ENCODE results near the gene CLEC16A.

The CLEC16A gene

DNA sequence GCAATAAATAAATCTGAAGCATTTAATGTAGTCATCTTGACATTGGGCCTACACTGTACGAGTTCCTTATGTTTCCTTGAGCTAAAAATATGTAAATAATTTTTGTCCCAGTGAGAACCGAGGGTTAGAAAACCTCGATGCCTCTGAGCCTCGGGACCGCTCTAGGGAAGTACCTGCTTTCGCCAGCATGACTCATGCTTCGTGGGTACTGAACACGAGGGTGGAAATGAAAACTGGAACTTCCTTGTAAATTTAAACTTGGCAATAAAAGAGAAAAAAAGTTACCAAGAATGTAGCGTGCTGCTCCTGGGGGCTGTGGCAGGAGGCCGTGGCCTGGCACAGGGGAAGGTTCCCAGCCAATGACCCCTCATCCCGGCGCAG is 237.5 kb downstream of the CLEC16A start:
- DNase-seq (ENCODE audit: insufficient read length, low spot score) = no peak
- no peak for FAIRE-seq

DNA sequence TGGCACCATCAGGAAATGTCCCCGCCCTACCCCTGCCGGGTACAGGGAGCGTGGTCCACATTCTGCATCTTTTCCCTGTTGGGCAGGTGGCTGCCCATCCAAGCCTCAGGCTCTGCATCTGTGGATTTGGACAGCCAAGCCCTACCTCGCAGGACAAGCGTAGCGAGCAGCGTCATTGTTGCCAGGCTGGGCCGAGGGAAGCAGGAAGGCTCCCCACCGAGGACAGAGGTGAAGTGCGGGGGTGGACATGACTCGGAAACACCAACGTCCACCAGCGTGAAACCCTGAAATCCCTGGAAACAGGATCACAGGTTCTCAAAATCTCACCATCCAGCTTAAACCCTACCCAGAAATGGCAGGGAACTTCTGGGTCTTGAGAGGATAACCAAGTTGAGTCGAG is 238.0 kb downstream of the CLEC16A start:
- no peak for DNase-seq (ENCODE audit: insufficient read length, low spot score)
- FAIRE-seq = no peak

DNA sequence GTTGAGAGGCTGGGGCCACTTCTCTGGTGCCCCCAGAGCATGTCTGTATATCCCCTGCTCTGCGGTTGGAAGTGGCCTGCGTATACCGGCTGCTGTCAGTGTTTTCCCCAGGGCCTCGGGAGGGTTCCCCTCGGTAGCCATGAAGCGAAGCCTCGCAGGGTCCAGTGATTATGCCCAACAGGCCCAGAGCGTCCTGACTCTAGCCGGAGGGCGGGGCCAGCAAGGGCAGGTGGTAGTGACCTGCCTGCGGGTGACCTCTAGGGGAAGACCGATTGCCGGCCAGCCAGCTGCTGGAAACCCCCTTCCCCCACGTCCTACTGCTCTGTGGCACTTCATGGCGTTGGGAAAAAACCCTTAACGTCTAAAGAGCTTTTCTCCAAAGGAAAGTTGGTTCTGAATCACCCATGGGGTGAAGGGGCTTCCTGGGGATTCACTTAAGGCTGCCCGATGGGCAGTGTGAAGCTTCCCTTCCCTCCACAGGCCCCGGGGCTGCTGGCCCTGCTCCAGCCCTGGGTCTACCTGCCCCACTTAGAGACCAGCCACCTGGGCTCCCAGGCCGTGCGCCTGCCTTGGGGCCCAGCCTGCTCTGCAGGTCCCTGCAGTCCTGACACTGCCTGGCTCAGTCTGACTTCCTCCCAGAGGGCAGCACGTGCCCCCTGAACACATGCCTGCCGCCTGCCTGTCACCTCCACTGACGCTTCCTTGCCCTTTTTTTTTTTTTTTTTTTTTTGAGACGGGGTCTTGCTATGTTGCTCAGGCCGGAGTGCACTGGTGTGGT is 238.9 kb downstream of the CLEC16A start:
- DNase-seq (ENCODE audit: insufficient read length, low spot score) (no peak), FAIRE-seq (no peak)

DNA sequence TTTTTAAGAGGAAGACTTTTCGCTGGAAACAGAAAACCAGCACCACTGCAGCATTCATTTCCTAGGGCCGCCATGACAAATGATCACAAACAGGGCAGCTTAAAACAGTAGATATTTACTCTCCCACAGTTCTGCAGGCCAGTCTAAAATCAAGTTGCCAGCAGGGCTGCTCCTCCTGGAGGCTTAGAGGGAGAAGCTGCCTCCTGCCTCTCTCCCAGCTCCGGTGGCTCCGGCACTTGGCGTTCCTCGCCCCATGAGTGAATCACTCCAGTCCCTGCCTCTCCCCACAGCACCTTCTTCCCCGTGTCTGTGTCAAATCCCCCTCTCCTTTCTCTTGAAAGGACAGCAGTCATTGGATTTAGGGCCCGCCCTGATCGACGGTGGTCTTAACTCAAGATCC is 239.6 kb downstream of the CLEC16A start:
- FAIRE-seq = no peak
- DNase-seq (ENCODE audit: insufficient read length, low spot score) = no peak

DNA sequence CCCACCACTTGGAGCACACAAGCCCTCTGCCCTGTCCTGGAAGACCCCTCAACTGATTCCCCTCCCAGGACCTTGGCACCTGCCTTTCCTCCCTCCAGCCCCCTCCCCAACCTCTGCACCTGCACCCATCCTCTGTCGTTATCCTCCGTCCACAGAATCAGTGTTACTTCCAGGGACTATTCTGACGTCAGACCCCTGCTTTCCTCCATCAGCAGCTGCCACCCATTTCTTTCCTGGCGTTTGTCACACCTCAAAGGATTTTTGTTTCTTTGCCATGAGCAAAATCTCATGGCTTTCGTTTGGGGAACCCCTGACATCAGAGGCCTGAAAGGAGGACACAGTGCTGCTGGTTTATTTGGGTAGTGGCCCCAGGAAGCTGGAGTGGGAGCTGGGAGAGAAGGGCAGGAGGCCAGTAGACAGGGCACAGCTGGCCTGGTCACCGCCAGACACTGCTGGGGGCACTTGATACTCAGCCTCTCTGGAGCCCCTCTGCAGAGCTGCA is 243.2 kb downstream of the CLEC16A start:
- no peak for FAIRE-seq

DNA sequence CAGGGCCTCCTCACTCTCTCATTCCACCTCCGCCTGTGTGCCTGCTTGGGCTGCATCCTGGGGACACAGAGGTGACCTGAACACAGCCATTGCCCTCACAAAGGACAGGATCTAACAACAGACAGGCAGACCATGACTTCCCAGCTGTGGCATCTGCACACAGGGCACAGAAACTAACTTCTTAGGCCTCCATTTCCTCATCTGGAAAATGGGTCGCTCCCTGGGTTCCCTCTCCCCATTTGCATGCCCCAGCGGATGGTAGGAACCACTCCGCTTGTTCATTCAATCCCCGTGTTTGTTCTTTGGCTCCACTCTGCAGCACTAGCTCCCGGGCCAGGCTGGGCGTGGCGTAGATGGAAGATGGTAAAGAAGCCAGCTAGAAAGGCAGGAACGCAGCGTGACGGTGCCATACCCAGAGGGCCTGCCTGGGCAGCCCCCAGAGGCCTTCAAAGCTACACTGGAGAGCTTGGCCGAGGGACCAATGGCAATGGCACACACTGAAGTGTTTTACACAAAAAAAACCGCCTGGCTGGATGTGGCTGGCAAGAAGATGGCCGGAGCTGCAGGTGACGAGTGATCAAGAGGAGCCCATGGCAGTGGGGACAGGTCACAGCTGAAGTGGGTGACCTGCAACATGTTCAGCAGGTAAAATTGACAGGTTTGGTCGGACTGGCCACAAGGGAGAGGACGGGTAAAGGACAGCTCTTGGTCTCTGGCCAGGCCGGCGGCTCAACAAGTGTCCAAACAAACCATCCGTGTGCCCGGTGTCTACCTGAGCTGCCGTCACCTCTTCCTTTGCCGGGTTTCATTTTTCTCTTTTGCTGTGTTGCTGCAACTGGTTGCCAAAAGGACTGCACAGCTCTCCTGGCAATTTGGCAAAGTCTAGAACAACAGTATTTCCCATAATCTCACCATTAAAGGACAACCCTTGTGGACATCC is 244.7 kb downstream of the CLEC16A start:
- FAIRE-seq (no peak), DNase-seq (ENCODE audit: insufficient read length, low spot score) (no peak)

More for the DNA sequence above, 243.2 kb downstream of the CLEC16A start:
- DNase-seq (ENCODE audit: insufficient read length, low spot score) = no peak

DNA sequence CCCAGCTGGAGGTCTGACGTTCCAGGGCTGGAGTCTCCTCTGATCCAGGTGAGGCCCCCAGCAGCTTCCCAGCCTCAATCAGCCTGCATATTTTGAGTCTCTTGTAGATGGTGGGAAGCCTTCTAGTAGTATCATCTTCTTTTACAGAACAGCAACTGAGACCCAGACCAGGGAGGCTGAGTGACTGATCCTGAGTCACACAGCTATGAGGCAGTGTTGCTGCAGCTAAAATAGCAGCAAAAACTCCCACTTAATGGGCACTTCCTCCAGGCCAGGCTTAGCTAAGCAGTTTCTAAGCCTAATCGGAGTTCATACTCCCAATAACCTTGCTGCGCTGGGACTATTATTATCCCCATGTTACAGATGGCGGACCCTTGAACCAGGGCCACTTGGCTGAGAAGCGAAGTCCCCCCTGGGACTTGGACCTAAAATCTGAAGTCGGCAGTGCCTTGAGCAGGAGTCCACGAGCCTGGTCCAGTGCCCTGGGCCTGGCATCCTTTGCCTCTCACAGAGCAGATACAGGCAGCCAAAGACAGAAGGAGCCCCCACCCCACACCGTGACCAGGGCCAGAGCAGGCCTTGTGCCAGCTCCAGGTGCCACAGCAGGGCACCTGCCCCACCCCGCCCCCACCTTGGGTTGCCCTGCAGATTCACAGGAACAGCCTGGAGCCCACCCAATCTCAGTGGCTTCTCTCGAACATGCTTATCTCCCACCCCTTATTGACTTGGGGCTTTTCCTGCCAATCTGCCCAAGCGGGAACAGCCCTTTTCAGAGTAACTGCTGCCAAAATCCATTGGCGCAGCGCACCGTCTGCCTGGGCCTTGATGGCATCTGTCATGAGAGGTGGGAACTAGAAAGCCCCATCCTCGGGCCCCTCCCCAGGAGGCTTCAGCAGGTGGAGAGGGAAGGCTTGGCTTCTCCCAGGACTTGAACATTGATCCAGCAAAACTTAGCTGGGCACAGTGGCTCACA is 246.5 kb downstream of the CLEC16A start:
- DNase-seq (ENCODE audit: insufficient read length, low spot score) (no peak), FAIRE-seq (no peak)

DNA sequence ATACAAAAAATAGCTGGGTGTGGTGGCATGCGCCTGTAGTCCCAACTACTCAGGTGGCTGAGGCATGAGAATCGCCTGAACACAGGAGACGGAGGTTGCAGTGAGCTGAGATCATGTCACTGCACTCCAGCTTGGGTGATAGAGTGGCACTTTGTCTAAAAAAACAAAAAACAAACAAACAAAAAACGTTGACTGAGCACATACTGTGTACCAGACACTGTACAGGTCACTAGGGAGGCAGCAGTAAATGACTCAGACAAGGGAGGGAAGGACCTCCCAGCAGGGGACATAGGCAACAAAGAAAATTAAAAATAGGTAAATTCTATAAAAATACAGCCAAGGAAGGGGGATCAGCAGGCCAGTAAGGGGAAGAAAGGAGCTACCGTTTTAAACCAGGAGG is 247.3 kb downstream of the CLEC16A start:
- FAIRE-seq = no peak
- DNase-seq (ENCODE audit: insufficient read length, low spot score) = no peak

DNA sequence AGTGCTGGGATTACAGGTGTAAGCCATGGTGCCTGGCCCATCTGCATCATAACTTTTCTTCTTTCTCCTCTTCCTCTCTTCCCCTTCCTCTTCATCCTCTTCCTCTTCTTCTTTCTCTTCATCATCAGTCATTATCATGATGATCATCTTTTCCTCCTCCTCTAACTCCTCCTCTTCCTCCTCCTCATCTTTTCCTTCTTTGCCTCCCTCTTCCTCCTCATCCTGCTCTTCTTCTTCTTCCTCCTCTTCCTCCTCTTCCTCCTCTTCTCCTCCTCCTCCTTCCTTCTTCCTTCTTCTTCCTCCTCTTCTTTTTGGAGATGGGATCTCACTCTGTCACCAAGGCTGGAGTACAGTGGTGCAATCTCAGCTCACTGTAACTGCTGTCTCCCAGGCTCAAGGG is 249.1 kb downstream of the CLEC16A start:
- FAIRE-seq (no peak), DNase-seq (ENCODE audit: insufficient read length, low spot score) (no peak)

DNA sequence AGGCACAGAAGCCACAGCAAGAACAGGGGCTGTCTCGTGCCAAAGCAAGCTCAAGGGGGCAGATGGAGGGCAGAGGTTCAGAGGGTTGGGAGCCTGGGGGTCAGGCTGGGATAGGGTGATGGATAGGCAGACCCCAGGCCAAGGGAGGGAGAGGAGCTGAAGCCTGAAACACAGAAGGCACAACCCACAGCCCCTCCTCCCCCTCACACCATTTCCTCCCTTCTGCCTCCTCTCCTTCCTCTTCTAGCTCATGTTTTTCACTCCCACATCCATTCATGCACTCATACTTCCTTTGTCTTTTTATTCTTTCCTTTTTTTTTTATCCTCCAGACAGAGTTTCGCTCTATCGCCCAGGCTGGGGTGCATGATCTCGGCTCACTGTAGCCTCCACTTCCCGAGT is 250.5 kb downstream of the CLEC16A start:
- DNase-seq (ENCODE audit: insufficient read length, low spot score) = no peak
- FAIRE-seq = no peak

DNA sequence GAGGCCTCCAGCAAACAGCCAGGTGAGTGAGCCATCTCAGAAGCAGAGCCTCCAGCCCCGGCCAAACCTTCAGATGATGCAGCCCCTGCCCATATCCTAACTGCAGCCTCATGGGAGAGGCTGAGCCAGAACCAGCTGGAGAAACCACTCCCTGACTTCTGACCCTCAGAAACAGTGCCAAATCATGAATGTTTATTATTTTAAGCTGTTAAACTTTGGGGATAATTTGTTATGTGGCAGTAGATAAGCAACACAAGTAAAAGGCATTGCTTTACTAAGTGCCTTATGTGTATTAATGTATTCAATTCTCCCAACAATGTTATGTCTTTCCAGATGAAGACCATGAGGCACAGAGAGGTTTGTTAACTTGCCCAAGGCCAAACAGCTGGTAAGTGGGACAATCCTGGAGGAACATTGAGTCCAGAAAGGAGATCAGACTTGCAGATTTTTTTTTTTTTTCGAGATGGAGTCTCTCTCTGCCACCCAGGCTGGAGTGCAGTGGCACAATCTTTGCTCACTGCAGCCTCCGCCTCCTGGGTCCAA is 252.0 kb downstream of the CLEC16A start:
- DNase-seq (ENCODE audit: insufficient read length, low spot score) = no peak
- no peak for FAIRE-seq

DNA sequence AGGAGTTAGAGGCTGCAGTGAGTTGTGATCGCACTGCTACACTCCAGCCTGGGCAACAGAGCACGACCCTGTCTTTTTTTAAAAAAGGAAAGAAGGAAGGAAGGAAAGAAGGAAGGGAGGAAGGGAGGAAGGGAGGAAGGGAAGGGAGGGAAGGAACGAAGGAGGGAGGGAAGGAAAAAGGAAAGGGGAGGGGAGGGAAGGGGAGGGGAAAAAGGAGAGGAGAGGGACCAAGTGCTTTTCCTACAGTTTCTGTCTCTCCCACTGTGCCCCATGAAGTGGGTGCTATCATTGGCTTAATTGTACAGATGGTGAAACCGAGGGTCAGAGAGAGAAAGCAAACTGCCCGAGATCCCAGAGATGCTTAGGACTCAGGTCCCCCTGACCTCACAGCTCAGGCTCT is 254.0 kb downstream of the CLEC16A start:
- FAIRE-seq = no peak
- DNase-seq (ENCODE audit: insufficient read length, low spot score) = no peak

DNA sequence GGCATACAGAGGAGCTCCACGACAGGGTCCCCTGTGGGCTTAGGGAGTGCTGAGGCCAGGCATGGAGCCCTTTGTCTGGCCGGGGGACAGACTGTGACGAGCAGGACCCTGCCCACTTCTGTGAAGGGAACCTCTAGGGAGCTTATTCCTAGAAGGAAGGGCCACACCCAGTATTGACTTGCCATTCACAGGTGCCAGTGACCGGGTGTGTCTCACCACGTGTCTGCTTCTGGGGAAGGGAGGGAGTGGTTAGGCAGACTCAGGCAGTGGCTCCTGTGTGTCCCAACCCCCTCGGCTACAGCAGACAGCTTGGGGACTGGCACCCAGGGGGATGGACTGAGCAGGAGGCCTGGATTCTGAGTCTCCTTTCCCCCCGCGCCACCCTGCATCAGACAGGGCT is 254.5 kb downstream of the CLEC16A start:
- DNase-seq (ENCODE audit: insufficient read length, low spot score) = no peak
- FAIRE-seq = no peak

DNA sequence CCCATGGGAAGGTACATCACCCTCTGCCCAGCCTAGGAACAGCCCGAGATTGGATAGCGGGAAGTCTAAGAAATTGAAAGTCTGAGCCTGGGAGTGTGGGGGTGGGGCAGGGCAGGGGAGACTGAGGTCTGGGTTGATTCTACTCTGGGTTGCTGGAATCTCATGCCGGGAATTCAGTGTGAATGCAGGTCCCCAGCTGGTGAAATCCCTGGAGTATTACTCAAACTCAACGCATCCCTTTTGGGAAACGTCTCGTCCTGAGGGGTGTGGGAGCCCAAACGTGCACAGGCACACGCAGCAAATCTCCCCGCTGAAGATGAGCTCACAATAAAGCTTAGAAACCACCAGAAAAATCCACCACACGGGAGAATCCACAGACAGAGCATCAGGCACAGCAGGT is 256.2 kb downstream of the CLEC16A start:
- FAIRE-seq (no peak), DNase-seq (ENCODE audit: insufficient read length, low spot score) (no peak)

DNA sequence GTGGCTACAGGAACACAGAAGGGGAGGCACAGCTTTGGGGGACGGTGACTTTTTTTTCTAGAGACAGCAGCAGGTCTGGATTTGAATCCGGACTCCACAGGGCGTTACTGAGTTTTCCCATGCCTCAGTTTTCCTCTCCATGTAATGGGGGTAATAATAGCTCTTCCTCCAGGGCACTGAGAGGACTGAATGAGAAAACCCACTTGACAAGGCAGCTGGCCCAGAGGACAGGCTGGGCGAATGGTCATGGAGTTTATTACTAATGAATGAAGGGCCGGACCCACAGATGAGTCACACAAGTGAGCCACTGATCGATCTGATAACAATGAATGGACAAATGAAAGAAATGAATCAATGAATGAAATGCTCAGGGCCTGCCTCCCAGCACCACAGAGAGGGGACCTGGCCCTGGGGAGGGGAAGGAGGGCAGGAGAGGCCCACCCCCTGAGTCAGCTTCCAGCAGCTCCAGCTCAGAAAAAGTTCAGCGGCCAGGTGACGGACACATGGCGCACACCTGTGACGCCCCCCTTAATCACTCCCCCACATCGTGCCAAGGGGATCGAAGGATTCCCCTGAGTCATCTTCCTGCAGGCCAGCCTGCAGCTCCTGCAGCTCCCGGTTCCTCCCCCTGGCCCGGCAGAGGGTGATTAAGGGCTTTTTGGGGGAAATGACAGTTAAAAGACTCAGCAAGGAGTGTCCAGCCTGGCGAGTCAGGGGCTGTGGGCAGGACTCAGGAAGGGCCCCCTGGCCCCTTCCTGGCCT is 257.3 kb downstream of the CLEC16A start:
- DNase-seq (ENCODE audit: insufficient read length, low spot score) (peak; percentile 87), FAIRE-seq (peak; percentile 26)

DNA sequence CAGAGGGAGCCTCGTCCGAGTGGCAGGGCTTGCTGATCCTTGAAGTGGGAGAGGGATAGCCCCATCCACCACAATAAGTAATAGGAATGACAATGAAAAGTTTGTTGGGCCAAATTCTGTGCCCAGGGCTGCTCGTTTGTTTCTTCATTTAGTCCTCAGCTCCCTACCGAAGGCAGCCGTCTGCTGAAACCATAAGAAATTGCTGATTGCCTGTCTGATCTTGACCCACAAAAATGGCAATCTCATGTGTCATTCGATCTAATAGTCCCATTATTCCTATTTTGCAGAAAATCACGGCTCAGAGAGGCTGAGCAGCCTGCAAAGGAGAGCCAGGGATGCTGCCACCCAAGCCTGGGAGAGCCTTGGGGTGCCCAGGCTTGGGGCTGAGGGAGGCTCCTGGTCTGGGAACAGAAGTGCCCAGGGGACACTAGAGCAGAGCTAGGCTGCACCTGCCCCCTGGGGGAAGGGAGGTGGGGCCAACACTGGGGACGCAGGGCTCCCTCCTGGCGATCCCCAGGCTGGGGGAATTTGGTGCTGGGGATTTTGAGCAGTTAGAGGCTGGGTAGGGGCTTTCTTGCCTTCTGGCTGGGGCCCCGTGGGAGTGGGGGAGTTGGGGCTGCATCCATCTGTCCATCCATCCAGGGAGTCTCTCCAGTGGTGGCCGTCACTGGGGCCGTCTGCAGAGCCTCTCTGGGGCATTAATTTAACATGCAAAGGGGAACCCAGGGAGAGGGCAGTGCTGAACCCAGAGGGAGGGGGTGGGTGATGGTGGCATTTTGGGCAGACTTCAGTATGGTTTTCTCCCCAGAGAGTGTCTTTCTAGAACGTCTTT is 258.1 kb downstream of the CLEC16A start:
- FAIRE-seq (no peak), DNase-seq (ENCODE audit: insufficient read length, low spot score) (no peak)

DNA sequence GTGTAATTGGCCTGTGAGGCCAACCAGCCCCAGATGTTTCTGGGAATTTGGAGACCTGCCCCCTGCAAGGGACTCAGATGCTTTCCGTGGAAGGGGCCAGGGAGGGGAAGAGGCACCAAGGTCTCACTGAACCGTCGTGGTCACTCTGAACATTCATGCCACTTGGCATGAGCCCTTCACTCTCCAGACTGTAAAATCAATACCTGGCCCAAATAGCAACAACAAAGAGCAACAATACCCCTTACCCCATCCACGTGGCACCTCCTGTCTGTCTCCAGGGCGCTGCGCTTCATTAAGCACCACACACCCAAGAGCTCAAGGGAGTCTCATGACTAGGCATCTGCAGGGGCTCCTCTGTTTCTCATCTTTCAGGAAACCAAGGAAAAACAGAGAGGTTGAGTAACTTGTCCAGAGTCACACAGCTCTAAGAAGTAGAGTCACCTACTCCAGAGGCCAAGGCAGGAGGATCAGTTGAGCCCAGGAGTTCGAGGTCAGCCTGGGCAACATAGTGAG is 258.8 kb downstream of the CLEC16A start:
- DNase-seq (ENCODE audit: insufficient read length, low spot score) (no peak), FAIRE-seq (no peak)

DNA sequence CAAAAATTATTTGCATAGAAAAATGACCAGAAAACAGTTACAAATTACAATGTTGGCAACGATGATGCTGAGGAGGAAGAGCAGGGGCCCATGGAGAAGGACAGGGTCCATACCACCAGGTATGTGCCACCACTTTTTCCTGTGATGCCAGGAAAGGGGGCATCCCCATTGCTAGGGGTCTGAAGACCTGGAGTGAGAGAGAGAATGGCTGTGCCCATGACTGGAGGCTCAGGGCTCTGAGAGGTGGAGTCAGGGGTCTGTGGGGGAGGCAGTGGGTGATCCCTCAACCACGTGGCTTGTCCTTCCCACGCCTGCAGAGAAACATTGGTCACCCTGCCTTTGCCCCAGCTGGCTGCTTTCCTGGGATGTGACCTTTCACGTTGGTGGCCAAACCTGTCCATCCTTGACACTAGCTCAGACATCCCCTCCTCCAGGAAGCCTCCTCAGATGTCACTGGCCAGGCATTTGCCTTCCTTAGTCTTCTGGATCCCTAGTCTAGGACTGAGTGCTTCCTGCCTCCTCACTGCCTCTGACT is 260.2 kb downstream of the CLEC16A start:
- no peak for DNase-seq (ENCODE audit: insufficient read length, low spot score)
- FAIRE-seq = no peak
